ENCODE measurements around the gene MIS12. TPM values are rescaled to one million over a fixed set of nuclear protein-coding genes. Genes with fewer than 3 reads are reported as not detected.

Gene MIS12
- total RNA-seq, 2 experiments from 2014 or later, result 30.3 to 35.0 TPM

DNA sequence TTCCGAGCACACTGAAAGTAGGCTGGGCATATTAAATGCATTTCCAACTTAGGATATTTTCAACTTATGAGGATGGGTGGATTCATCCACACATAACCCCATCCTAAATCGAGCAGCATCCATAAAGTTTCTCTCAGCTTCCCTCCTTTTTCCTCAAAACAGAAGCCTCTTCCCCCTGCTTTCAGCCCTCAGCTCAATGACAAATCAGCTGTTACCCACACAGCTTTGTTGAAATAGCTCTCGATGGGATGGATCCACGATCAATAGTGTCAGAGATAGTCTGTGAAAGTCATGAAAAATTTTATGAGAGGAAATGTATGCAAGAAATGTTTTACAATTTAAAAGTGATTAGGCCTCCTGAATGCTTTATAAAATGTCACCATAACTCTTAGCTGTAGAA, 20.1 kb upstream of the MIS12 start:
- ChIA-PET CTCF (interaction anchor here (0.9 to 2.4 kb wide), 2 partner anchors 25 to 27 kb away, joined by 6 to 14 read pairs; partner anchors contain the start of gene C1QBP), POLR2A (interaction anchor here (5.7 kb wide), 1 partner anchor 20 kb away, joined by 55 read pairs; the partner anchor contains the start of genes DERL2 and MIS12)
- Mint-ChIP-seq H3K27ac (no peak overlapping the region), H3K4me3 (peak overlapping the region; percentile 89), H3K27me3 (no peaks in the 10 kb centered on the region), H3K4me1 (ENCODE audit: low read depth) (peaks cover 40% of the 10 kb centered on the region), H3K9me3 (no peaks in the 10 kb centered on the region), H3K36me3 (ENCODE audit: low read depth) (peaks cover 33% of the 10 kb centered on the region)
- no peak for DNase-seq
- TF ChIP-seq, protein P1, sequence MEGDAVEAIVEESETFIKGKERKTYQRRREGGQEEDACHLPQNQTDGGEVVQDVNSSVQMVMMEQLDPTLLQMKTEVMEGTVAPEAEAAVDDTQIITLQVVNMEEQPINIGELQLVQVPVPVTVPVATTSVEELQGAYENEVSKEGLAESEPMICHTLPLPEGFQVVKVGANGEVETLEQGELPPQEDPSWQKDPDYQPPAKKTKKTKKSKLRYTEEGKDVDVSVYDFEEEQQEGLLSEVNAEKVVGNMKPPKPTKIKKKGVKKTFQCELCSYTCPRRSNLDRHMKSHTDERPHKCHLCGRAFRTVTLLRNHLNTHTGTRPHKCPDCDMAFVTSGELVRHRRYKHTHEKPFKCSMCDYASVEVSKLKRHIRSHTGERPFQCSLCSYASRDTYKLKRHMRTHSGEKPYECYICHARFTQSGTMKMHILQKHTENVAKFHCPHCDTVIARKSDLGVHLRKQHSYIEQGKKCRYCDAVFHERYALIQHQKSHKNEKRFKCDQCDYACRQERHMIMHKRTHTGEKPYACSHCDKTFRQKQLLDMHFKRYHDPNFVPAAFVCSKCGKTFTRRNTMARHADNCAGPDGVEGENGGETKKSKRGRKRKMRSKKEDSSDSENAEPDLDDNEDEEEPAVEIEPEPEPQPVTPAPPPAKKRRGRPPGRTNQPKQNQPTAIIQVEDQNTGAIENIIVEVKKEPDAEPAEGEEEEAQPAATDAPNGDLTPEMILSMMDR (IDR thresholded peaks at IDR 0.05), result no peak
- intact Hi-C loops (cut with micrococcal nuclease), result no loop called here
- ATAC-seq, result no peak

DNA sequence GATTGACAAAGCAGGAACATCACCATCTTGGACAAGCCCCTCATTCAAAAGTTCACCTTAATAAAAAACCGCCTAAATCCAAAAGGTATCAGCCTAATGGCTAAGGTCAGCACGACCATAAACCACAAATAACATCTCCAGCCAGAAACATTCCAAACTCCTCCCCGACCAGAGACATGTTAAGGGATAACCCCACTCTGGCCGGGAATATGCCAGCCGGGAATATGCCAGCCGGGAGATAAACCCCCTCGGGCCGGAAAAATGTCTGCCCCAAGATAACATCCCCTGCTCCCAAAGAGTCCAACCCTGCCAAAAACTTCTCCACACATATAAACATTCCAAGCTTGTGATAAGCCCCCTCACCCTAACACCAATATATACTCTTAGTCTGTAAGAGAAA, 18.9 kb upstream of the MIS12 start:
- Mint-ChIP-seq H3K4me1 (ENCODE audit: low read depth) (peaks cover 40% of the 10 kb centered on the region), H3K4me3 (peak overlapping the region; percentile 89), H3K9me3 (no peaks in the 10 kb centered on the region), H3K27ac (peak overlapping the region; percentile 74), H3K36me3 (ENCODE audit: low read depth) (peaks cover 29% of the 10 kb centered on the region), H3K27me3 (no peaks in the 10 kb centered on the region)
- TF ChIP-seq, protein P1 (IDR thresholded peaks at IDR 0.05), result no peak
- no peak for ATAC-seq
- no peak for DNase-seq
- ChIA-PET CTCF (interaction anchor here (0.9 to 2.4 kb wide), 3 partner anchors 19 to 28 kb away, joined by 3 to 14 read pairs (median 3); partner anchors contain the start of genes C1QBP and MIS12), POLR2A (interaction anchor here (0.7 to 5.7 kb wide), 2 partner anchors 11 to 19 kb away, joined by 3 to 55 read pairs; partner anchors contain the start of genes DERL2 and MIS12)
- intact Hi-C loops (cut with micrococcal nuclease), result no loop called here

DNA sequence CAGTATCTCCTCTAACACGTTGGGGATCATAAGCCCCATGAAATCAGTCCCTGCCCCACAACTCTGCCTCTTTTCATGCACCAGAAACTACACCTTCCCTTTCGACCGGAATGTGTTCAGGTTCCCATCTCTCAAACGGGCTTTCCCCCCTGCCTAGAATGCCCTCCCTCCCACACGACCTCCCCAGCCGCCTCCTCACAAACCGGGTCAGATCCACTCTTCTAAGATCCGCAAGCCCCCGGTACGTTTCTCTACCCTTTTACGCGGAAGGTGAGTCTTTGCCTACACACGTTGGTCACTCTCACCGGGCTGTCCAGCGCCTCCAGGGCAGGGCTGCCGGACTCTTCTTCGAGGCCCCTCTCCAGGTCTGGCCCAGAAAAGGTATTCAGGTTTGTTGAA, 18.3 kb upstream of the MIS12 start:
- Mint-ChIP-seq H3K9me3 (no peaks in the 10 kb centered on the region), H3K36me3 (ENCODE audit: low read depth) (peaks cover 29% of the 10 kb centered on the region), H3K4me3 (peak overlapping the region; percentile 89), H3K27me3 (no peaks in the 10 kb centered on the region), H3K27ac (peak overlapping the region; percentile 74), H3K4me1 (ENCODE audit: low read depth) (peaks cover 40% of the 10 kb centered on the region)
- DNase-seq (peak; percentile 33), ATAC-seq (peak; percentile 15)
- POLR2A ChIA-PET, result interaction anchor here (0.7 to 5.7 kb wide), 7 partner anchors 10 to 1183 kb away, joined by 3 to 55 read pairs (median 4); partner anchors contain the start of genes C17orf100, DERL2, MED31 and MIS12
- CTCF ChIA-PET, result interaction anchor here (0.9 to 2.4 kb wide), 5 partner anchors 19 to 29 kb away, joined by 3 to 14 read pairs (median 3); partner anchors contain the start of genes C1QBP and MIS12
- TF ChIP-seq, protein P1 (IDR thresholded peaks at IDR 0.05), result no peak
- intact Hi-C loops (cut with micrococcal nuclease), result no loop called here

DNA sequence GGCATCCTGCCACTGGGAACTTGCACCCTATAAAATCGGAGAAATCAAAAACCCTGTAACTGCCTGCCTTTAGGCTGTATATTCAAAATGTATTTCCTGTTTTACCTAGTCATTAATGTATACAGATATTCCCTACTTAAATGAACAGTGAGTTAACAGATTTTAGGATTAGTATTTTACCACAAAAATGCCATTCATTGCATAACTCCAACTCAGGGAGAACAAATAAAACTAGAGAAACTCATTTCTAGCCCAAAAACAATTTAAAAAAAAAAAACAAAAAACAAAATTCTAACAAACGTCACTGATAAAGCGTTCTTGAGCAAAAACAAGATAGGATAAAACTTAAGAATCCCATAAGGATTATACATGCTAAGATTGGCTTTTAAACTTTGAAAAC, 13.9 kb upstream of the MIS12 start:
- peaks cover 18% of the 10 kb centered on the region for H3K36me3 Mint-ChIP-seq (ENCODE audit: low read depth)
- peaks cover 16% of the 10 kb centered on the region for H3K4me1 Mint-ChIP-seq (ENCODE audit: low read depth)
- no peaks in the 10 kb centered on the region for H3K27me3 Mint-ChIP-seq
- intact Hi-C loops (cut with micrococcal nuclease), result no loop called here
- ChIA-PET POLR2A (no interaction called here), CTCF (no interaction called here)
- DNase-seq (no peak), ATAC-seq (no peak)
- TF ChIP-seq, protein P1 (IDR thresholded peaks at IDR 0.05), result no peak
- no peaks in the 10 kb centered on the region for H3K9me3 Mint-ChIP-seq
- no peak overlapping the region for H3K27ac Mint-ChIP-seq
- no peak overlapping the region for H3K4me3 Mint-ChIP-seq

DNA sequence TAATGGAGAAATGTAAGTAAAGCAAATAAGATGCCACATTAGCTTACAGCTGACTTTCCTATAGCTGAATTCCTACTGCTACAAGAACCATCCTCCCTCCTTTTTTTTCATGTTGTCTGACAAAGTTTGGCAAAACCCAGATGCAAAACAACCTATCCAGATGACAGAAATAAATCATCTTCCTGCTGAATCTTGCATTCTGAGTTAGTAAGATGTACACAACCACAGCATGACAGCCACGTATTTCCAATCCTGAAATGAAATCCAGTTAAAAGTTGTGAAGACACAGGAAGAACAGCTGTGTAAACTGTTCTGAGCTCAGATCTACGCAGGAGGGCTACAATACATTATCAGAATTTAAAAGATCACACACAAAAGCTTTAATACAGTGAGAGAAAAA, 12.5 kb upstream of the MIS12 start:
- intact Hi-C loops (cut with micrococcal nuclease), result no loop called here
- ATAC-seq, result no peak
- no peaks in the 10 kb centered on the region for H3K27me3 Mint-ChIP-seq
- no peak for DNase-seq
- H3K4me3 Mint-ChIP-seq, result no peak overlapping the region
- peaks cover 23% of the 10 kb centered on the region for H3K36me3 Mint-ChIP-seq (ENCODE audit: low read depth)
- POLR2A ChIA-PET, result interaction anchor here (0.7 to 1.3 kb wide), 3 partner anchors 11 to 145 kb away, joined by 3 read pairs; no protein-coding TSS in a partner anchor
- peaks cover 12% of the 10 kb centered on the region for H3K4me1 Mint-ChIP-seq (ENCODE audit: low read depth)
- TF ChIP-seq, protein P1 (IDR thresholded peaks at IDR 0.05), result no peak
- no peaks in the 10 kb centered on the region for H3K9me3 Mint-ChIP-seq
- no peak overlapping the region for H3K27ac Mint-ChIP-seq
- CTCF ChIA-PET, result interaction anchor here (1.6 kb wide), 1 partner anchor 11 kb away, joined by 7 read pairs; no protein-coding TSS in a partner anchor
